HG03565 (cell line): ENCODE results near the gene MVP.

Experiments used
- ATAC-seq: cut with Tn5 transposase; IDR thresholded peaks from one replicate; pipeline ENCODE4 v1.9.1; 2021; ENCODE audit warnings: mild to moderate bottlenecking, moderate library complexity; ENCODE audit not compliant: unreplicated experiment

The MVP gene

DNA sequence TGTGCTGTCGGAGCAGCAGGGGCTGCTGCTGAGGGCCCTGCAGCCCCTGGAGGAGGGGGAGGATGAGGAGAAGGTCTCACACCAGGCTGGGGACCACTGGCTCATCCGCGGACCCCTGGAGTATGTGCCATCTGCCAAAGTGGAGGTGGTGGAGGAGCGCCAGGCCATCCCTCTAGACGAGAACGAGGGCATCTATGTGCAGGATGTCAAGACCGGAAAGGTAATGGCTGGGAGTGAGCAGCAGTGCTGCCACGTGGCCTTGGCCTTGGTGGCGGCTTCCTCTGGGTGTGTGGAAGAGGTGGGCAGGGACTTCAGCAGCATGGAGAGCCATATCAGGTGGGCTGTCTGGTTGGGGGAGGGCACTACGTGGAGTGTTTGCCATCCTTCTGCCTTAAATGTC lies 20.0 kb downstream of the MVP start:
- ATAC-seq: no peak

DNA sequence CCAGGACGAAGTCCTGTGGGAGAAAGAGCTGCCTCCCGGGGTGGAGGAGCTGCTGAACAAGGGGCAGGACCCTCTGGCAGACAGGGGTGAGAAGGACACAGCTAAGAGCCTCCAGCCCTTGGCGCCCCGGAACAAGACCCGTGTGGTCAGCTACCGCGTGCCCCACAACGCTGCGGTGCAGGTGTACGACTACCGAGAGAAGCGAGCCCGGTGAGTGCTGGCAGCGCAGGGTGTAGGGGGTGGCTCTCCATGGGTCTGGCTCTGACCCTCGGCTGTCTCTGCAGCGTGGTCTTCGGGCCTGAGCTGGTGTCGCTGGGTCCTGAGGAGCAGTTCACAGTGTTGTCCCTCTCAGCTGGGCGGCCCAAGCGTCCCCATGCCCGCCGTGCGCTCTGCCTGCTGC lies 21.4 kb downstream of the MVP start:
- no peak for ATAC-seq

DNA sequence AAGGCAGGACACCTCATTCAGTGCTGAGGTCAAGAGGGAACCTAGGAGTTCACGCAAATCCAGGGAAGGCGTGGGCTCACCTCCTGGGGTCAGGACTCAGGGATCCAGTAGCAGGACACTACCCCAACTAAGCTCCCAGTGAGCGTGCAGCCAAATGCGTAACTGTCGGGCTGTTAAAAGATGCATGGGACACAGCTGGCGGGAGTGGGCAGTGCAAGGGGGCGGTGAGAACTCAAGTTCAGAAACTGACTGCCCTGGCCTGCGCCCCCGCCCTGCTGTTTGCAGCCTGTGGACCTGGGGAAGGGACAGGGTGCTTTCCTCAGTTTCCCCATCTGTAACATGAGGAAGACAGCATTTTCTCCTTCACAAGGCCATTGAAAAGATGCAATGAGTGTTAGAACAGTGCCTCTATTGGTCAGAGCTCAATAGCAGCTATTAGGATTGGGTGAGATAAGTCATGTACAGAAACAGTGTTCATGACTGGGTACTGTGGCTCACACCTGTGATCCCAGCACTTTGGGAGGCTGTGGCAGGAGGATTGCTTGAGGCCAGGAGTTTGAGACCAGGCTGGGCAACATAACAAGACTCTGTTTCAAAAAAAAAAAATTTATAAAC lies 22.6 kb downstream of the MVP start:
- ATAC-seq: no peak

DNA sequence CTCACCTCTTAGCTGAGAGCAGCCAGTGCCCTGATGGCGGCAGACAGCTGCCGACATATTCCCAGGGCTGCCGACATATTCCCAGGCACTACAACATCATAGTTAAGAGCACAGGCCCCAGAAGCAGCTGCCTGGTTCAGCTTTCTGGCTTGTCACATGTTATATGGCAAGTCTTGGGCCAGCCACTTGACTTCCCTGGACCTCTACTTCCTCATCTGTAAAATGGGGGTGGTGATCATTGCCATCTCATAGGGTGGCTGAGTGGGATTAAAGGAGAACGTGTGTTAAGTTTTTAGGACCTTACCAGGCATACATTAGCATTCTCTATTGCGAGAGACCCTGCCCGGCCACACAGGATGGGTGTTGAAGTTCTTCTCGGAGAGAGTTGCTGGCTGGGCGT lies 23.7 kb downstream of the MVP start:
- no peak for ATAC-seq

DNA sequence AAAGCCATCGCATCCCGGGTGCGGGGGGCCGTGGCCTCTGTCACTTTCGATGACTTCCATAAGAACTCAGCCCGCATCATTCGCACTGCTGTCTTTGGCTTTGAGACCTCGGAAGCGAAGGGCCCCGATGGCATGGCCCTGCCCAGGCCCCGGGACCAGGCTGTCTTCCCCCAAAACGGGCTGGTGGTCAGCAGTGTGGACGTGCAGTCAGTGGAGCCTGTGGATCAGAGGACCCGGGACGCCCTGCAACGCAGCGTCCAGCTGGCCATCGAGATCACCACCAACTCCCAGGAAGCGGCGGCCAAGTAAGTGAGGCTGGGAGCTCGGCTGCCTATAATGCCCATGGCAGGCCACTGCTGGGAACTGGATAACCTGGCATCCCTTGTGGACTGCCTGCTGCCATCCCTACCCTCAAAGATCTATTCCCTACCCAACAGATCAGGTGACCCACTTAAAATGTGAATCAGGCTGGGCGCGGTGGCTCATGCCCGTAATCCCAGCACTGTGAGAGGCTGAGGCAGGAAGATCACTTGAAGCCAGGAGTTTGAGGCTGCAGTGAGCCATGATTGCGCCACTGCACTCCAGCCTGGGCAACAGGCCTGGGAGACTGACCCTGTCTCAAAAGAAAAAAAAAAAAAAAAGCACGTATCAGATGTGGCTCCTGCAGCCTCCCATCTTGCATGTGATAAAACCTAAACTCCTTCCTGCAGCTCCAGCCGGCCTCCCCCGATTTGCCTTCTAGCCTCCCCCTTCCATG lies 24.5 kb downstream of the MVP start:
- ATAC-seq: no peak

DNA sequence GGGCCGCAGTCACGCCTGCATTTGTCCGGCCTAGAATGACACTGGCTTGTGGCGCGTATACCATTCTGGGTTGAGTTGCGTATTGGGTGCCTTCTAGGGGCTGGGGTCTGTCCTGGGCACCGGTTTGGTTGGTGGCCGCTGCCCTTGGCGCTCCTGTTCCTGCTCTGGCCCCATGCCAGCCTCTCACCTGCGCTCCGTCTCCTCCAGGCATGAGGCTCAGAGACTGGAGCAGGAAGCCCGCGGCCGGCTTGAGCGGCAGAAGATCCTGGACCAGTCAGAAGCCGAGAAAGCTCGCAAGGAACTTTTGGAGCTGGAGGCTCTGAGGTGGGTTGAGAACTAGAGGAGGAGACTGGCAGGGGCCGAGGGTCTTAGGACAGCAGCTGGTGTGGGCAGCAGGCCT lies 25.4 kb downstream of the MVP start:
- no peak for ATAC-seq

DNA sequence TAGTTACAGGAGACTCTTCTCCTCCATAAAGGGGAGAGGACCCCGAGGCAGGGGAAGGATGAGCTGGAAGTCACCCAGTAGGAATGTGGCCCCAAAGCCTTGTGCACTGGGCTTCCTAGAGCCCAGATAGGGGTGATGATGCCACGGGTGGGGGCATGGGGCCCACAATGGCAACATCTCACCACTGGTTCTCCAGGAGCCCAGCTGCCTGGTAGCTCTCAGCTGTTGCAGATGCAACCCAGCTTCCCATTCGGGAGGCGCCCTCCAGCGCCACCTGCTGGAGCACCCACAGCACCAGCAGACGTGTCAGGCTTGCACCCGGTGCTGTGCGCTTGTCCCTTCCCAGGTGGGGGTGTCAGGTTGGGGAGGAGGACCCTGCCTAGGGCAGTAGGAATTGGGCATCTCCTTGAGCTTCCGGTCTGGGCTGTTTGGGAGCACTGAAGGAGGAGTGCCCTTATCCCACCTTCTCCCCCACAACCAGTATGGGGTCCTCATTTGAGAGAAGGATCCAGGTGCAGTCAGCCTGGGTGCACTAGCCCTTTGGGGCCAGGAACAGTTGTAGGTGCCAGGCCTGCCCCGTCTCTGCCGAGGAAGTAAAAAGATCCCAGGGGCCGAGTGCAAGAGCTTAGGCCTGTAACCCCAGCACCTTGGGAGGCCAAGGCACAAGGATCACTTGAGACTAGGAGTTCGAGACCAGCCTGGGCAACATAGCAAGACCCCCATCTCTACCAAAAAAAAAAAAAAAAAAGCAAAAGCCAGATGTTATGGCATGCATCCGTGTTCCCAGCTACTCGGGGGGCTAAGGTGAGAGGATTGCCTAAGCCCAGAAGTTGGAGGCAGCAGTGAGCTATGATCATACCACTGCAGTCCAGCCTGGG lies 28.4 kb downstream of the MVP start:
- ATAC-seq: no peak

DNA sequence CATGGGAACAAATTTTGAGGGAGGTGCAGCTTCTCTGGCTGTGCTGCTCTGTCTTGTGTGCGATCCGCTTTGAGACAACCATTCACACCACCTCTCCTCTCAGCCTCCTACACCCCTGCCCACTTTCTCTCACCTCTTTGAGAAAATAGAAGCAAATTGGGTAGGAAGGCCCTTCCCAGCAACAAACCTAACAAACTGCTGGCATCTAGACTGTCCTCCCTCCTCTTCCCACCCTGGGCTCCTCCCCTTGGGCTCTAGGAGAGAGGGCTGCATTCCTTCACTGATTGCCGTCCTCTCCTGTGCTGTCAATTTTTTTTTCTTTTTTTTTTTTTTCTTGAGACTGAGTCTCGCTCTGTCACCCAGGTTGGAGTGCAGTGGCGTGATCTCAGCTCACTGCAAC lies 29.2 kb downstream of the MVP start:
- no peak for ATAC-seq

DNA sequence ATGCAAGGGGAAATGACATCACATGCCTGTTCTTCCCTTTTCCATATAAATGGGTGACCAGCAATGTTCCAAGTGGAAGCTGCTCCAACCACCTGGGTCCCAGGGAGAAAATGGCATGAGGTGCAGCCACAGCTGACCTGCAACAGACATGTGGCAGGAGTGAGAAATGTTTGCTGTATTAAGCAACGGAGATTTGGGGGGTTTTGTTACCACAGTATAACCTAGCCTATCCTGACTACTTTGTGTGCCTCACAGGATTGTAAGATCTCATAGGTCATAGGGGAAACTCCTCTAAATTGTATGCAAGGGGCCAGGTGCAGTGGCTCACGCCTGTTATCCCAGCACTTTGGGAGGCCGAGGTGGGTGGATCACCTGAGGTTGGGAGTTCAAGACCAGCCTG lies 30.7 kb downstream of the MVP start:
- no peak for ATAC-seq

DNA sequence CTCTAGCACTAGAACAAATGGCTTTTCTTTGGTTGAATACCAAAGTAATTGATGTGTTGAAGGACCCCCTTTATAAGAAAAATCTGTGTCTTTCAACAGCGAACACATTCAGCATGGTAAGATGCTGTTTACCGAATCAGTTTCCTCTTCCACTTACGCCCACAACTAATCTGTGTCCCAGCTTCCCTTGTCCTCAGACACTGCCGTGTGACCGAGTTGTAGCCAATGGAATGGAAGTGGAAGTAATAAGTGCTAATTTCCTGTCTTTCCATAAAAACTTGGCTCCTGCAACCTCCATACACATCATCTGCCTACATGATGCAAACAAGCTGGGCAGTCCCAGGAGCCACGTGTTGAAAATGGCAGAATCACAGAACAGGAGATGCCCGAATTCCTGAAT lies 32.4 kb downstream of the MVP start:
- no peak for ATAC-seq

DNA sequence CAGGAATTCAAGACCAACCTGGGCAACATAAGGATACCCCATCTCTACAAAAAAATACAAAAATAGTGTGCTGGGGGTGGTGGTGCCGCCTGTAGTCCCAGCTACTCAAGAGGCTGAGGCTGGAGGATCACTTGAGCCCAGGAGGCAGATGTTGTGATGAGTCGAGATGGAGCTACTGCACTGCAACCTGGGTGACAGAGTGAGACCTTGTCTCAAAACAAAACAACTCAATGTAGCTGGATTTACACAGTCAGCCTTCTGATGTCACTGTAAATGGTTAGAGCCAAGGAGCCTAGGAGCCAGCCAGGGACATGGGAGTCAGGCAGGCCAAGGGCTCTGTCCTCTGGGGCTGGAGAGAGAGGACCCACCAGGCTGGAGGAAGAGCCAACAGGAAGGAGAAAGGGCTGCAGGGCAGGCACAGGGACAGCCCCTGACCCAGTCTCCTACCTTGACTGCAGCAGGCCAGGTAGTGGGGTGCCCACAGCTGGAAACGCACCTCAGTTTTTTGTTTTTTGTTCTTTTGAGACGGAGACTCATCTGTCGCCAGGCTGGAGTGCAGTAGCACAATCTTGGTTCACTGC lies 34.3 kb downstream of the MVP start:
- ATAC-seq: no peak

DNA sequence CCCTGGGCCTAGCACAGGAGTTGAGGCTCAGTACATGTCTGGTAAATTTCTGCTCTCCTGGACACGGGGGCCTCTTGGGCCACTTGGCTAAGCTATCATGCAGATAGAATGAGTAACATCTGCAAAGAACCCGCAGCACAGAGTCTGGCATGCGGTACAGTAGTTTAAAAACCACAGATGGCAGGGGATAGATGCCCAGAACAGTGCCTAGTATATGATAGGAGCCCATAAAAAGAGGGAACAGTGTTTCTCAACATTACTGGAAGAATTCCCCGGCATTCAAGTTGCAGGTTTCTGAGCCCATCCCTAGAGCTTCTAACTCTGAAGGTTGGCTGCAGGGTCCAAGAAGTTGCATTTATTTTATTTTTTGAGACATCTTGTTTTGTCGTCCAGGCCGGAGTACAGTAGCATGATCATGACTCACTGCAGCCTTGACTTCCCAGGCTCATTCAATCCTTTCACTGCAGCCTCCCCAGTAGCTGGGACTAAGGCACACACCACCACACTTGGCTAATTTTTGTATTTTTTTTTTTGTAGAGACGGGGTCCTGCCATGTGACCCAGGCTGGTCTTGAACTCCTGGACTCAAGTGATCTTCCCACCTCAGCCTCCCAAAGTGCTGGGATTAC lies 37.0 kb downstream of the MVP start:
- no peak for ATAC-seq

DNA sequence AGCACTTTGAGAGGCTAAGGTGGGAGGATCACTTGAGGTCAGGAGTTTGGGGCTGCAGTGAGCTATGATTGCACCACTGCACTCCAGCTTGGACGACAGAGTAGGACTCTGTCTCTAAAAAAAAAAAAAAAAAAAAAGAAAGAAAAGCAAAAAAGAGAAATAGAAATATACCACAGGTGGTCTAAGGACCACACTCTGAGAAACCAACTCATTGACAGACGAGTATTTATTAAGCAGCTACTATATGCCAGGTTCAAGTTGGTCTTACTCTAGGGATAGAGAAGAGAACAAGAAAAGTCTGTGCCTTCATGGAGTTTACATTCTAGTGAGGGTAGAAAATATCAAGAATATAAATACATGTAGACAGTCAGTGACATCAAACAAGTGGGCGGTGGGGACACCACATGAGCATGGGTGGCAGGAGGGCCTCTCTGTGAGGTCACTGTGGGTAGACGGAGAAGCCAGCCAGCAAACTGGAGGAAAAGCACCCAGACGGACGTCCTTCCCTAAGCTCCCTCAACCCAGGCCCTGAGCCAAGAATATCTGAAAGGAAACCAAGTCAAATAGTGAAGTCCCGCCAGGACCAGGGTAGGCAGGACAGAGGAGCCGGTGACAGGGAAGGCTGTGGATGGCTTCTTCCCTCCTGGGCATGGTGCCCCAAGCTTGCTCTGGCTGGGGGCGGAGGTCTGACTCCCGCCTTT lies 38.0 kb downstream of the MVP start:
- no peak for ATAC-seq

DNA sequence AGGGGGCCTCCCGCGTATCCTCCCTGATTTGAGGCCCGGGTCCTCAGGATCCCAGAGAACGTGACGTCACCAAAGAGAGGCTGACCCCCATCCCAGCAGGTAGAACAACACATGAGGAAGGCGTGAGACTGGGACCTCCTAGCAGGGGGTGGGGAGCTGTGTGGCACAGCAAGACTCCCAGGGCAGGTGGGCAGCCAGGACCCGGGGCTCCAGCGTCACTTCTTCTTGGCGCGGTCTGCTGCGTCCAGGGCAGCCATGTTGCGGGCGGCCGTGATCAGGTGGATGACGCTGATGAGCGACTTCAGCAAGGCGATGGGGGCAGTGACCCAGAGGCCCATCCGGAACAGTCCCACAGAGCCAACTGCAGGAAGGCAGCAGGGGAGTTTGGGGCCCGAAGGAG lies 38.7 kb downstream of the MVP start:
- ATAC-seq: no peak

DNA sequence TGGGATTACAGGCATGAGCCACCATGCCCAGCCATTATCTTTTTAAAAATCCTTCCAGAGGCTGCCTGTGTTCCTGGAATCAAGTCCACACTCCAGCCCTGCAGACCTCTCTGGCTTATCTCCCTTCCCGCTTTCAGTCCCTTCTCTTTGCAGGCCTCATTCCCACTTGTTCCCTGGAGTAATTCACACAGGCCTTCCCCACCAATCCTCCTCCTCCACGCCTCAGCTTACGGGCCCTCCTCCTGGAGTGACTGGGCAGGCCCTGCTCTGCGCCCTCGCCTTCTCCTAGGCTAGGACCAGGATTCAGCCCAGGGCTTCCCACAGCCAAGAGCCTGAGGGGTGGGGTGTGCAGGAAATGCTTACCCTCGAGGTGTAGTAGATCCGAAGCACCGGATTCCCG lies 40.0 kb downstream of the MVP start:
- ATAC-seq: no peak

DNA sequence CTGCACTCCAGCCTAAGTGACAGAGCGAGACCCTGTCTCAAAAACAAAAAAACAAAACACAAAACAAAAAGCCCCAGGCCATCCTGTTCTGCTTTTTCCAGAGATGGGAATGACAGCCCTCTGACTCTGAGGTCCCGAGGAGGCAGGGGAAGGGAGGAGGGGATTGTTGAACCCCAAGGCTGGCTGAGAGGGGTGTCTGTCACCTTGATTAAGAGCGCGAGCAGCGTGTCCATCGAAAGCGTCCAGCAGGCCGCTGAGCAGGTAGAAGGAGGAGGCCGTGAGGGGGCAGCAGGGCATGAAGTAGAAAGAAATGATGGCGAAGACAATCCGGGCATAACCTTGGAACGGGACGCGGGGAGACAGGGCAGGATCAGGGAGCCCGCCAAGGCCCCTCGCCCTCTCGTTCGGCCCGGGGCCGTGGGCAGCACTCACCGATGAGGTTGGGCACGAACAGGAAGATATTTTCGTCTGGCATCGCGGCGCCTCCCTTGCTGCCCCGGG lies 42.2 kb downstream of the MVP start:
- ATAC-seq: no peak

DNA sequence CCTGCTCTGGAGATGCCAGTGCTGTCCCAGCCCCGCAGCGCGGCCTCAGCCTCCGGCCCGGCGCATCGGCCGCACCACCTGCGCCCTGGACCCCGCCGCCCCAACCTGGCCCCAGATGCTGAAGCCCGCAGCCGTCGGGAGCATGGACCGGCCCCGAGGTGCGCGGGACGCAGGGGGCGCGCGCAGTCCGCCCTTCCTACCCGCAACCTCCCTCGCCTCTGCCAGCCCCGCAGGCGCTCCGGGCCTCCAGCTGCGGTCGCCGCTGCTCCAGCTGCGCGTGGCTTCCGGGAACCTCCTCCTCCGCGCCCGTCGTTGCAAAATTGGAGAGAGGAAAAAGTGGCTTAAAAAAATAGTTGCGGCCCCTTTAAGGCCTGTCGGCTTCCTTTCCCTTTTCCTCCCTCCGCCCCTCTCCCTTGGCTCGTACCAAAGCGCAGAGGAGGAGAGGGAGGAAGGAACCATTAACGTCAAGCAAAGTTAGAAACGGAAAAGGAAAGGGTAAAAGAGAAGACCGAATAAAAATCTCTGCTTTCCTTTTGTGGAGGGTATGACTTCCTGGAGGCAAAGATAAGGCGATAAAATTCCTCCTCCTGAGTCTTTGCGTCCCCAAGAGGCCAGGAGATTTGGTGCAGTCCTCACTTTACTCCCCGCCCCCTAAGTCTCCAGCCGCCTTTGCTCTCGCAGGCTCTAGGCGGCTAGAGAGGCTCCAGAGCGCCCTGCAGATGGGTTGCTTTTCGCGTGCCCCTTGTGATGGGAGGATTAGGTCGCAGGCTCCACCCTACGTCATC lies 42.8 kb downstream of the MVP start, which contains the start of gene CDIPT:
Gene CDIPT, minus strand, starts transcription at position 343 of the 785 bp plus-strand sequence. CDS start 369 bp downstream, outside the sequence.
- ATAC-seq: peak; percentile 91

DNA sequence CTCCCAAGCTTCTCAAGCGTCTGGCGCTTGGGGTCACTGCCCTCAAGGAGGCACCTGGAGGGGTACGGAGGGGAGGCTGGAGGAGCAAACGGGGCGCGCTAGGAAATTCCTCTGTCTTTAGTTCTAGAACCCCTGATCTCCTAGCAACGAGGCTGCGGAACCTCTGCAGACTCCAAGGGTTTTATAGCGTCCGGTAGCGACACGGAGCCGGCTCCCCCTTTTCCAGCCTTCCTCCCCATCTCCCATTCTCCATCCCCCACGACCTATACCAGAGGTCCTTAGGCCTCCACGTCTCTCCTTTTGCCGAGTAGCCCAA lies 43.4 kb downstream of the MVP start:
- ATAC-seq: no peak

DNA sequence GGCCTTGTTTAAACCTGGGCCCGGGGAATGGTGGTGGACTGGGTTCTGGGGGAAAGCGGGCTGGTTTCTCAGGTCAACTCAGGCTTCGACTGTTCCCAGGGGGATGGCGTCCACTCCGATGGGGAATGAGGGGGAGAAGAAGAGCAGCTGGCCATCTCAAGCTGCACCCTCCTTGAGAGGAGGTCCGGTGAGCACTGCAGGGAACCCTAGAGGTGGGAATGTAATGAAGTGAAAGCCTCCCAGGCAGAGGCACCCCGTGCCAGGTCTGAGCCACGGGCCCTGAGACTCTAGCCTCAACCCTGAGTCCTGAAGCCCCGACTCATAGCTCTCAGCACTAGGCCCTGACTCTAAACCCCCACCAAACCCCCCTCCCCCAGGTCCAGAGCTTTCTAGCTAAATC lies 43.9 kb downstream of the MVP start:
- ATAC-seq: no peak
